ENCODE results near the gene ETV1. TPM values are rescaled to one million over a fixed set of nuclear protein-coding genes. Genes with fewer than 3 reads are reported as not detected.

The ETV1 gene
- total RNA-seq, 1 experiment from 2014 or later, result not detected

- H4K20me1 ChIP-seq (ENCODE audit: insufficient read depth, low read depth, low read length), result no peaks in the 10 kb centered on the region
- no peak for DNase-seq
- no peak overlapping the region for H3K9ac ChIP-seq (ENCODE audit: low read length)
- H3K9me3 ChIP-seq (ENCODE audit: low read length), result no peaks in the 10 kb centered on the region
- no peaks in the 10 kb centered on the region for H3K79me2 ChIP-seq (ENCODE audit: low read length)
- H3K27ac ChIP-seq (ENCODE audit: low read length), result no peak overlapping the region
- no peak overlapping the region for H3K4me2 ChIP-seq (ENCODE audit: low read depth, low read length, poor library complexity, severe bottlenecking)
- no peak overlapping the region for H2AFZ ChIP-seq (ENCODE audit: low read length)
- H3K27me3 ChIP-seq (ENCODE audit: low read length), result no peaks in the 10 kb centered on the region
- no peaks in the 10 kb centered on the region for H3K4me1 ChIP-seq (ENCODE audit: low read length)
- H3K9me2 ChIP-seq (replicated peaks; ENCODE audit: insufficient read depth, low read length), result no peaks in the 10 kb centered on the region
- no peaks in the 10 kb centered on the region for H3K36me3 ChIP-seq (ENCODE audit: insufficient read depth, low read length)
- no peak overlapping the region for H3K4me3 ChIP-seq (ENCODE audit: low read length)
Observed at GRCh38 chr7:13856012-13856411, 133.5 kb downstream of the ETV1 start.

- H2AFZ ChIP-seq (ENCODE audit: low read length), result no peak overlapping the region
- DNase-seq, result no peak
- H3K9me3 ChIP-seq (ENCODE audit: low read length), result no peaks in the 10 kb centered on the region
- H3K4me3 ChIP-seq (ENCODE audit: low read length), result no peak overlapping the region
- H3K4me2 ChIP-seq (ENCODE audit: low read depth, low read length, poor library complexity, severe bottlenecking), result no peak overlapping the region
- H4K20me1 ChIP-seq (ENCODE audit: insufficient read depth, low read depth, low read length), result no peaks in the 10 kb centered on the region
- H3K36me3 ChIP-seq (ENCODE audit: insufficient read depth, low read length), result no peaks in the 10 kb centered on the region
- no peaks in the 10 kb centered on the region for H3K27me3 ChIP-seq (ENCODE audit: low read length)
- H3K79me2 ChIP-seq (ENCODE audit: low read length), result no peaks in the 10 kb centered on the region
- H3K27ac ChIP-seq (ENCODE audit: low read length), result no peak overlapping the region
- H3K9me2 ChIP-seq (replicated peaks; ENCODE audit: insufficient read depth, low read length), result no peaks in the 10 kb centered on the region
- peaks cover 8% of the 10 kb centered on the region for H3K4me1 ChIP-seq (ENCODE audit: low read length)
- H3K9ac ChIP-seq (ENCODE audit: low read length), result no peak overlapping the region
Observed at GRCh38 chr7:13852281-13852968, 137.0 kb downstream of the ETV1 start.

- no peak overlapping the region for H2AFZ ChIP-seq (ENCODE audit: low read length)
- no peaks in the 10 kb centered on the region for H3K9me3 ChIP-seq (ENCODE audit: low read length)
- H3K4me3 ChIP-seq (ENCODE audit: low read length), result no peak overlapping the region
- no peaks in the 10 kb centered on the region for H3K9me2 ChIP-seq (replicated peaks; ENCODE audit: insufficient read depth, low read length)
- H3K9ac ChIP-seq (ENCODE audit: low read length), result no peak overlapping the region
- H3K79me2 ChIP-seq (ENCODE audit: low read length), result no peaks in the 10 kb centered on the region
- no peak overlapping the region for H3K27ac ChIP-seq (ENCODE audit: low read length)
- no peak for DNase-seq
- H4K20me1 ChIP-seq (ENCODE audit: insufficient read depth, low read depth, low read length), result no peaks in the 10 kb centered on the region
- H3K4me1 ChIP-seq (ENCODE audit: low read length), result peaks cover 8% of the 10 kb centered on the region
- no peaks in the 10 kb centered on the region for H3K36me3 ChIP-seq (ENCODE audit: insufficient read depth, low read length)
- no peak overlapping the region for H3K4me2 ChIP-seq (ENCODE audit: low read depth, low read length, poor library complexity, severe bottlenecking)
- H3K27me3 ChIP-seq (ENCODE audit: low read length), result no peaks in the 10 kb centered on the region
Observed at GRCh38 chr7:13851736-13852135, 137.7 kb downstream of the ETV1 start.

- H3K27ac ChIP-seq (ENCODE audit: low read length), result no peak overlapping the region
Observed at GRCh38 chr7:13850185-13850752, 139.2 kb downstream of the ETV1 start.

GRCh38 chr7:13849163-13849892, 140.1 kb downstream of the ETV1 start:
- H3K79me2 ChIP-seq (ENCODE audit: low read length), result no peaks in the 10 kb centered on the region
- no peaks in the 10 kb centered on the region for H3K9me2 ChIP-seq (replicated peaks; ENCODE audit: insufficient read depth, low read length)
- no peak for DNase-seq
- H3K36me3 ChIP-seq (ENCODE audit: insufficient read depth, low read length), result no peaks in the 10 kb centered on the region
- H3K4me2 ChIP-seq (ENCODE audit: low read depth, low read length, poor library complexity, severe bottlenecking), result peak overlapping the region; percentile 11
- H3K4me3 ChIP-seq (ENCODE audit: low read length), result no peak overlapping the region
- no peaks in the 10 kb centered on the region for H3K27me3 ChIP-seq (ENCODE audit: low read length)
- no peak overlapping the region for H2AFZ ChIP-seq (ENCODE audit: low read length)
- no peak overlapping the region for H3K27ac ChIP-seq (ENCODE audit: low read length)
- no peaks in the 10 kb centered on the region for H3K9me3 ChIP-seq (ENCODE audit: low read length)
- H4K20me1 ChIP-seq (ENCODE audit: insufficient read depth, low read depth, low read length), result no peaks in the 10 kb centered on the region
- H3K9ac ChIP-seq (ENCODE audit: low read length), result no peak overlapping the region
- peaks cover 8% of the 10 kb centered on the region for H3K4me1 ChIP-seq (ENCODE audit: low read length)

More at GRCh38 chr7:13850185-13850752, 139.2 kb downstream of the ETV1 start:
- Histone ChIP-seq H3K27me3 (ENCODE audit: low read length) (no peaks in the 10 kb centered on the region), H3K4me2 (ENCODE audit: low read depth, low read length, poor library complexity, severe bottlenecking) (peak overlapping the region; percentile 11), H3K4me1 (ENCODE audit: low read length) (peaks cover 8% of the 10 kb centered on the region), H2AFZ (ENCODE audit: low read length) (no peak overlapping the region), H3K9ac (ENCODE audit: low read length) (no peak overlapping the region), H3K9me2 (replicated peaks; ENCODE audit: insufficient read depth, low read length) (no peaks in the 10 kb centered on the region), H3K79me2 (ENCODE audit: low read length) (no peaks in the 10 kb centered on the region), H3K4me3 (ENCODE audit: low read length) (no peak overlapping the region), H4K20me1 (ENCODE audit: insufficient read depth, low read depth, low read length) (no peaks in the 10 kb centered on the region), H3K9me3 (ENCODE audit: low read length) (no peaks in the 10 kb centered on the region), H3K36me3 (ENCODE audit: insufficient read depth, low read length) (no peaks in the 10 kb centered on the region)
- DNase-seq, result peak; percentile 51

- Histone ChIP-seq H3K9ac (ENCODE audit: low read length) (no peak overlapping the region), H3K9me3 (ENCODE audit: low read length) (no peaks in the 10 kb centered on the region), H3K27ac (ENCODE audit: low read length) (no peak overlapping the region), H3K36me3 (ENCODE audit: insufficient read depth, low read length) (no peaks in the 10 kb centered on the region), H3K4me2 (ENCODE audit: low read depth, low read length, poor library complexity, severe bottlenecking) (no peak overlapping the region), H3K4me1 (ENCODE audit: low read length) (peaks cover 8% of the 10 kb centered on the region), H4K20me1 (ENCODE audit: insufficient read depth, low read depth, low read length) (no peaks in the 10 kb centered on the region), H3K9me2 (replicated peaks; ENCODE audit: insufficient read depth, low read length) (no peaks in the 10 kb centered on the region), H3K4me3 (ENCODE audit: low read length) (no peak overlapping the region), H3K27me3 (ENCODE audit: low read length) (no peaks in the 10 kb centered on the region), H3K79me2 (ENCODE audit: low read length) (no peaks in the 10 kb centered on the region), H2AFZ (ENCODE audit: low read length) (no peak overlapping the region)
- no peak for DNase-seq
Observed at GRCh38 chr7:13848681-13849131, 140.8 kb downstream of the ETV1 start.

GRCh38 chr7:13846386-13846785, 143.1 kb downstream of the ETV1 start:
- Histone ChIP-seq H3K27me3 (ENCODE audit: low read length) (no peaks in the 10 kb centered on the region), H2AFZ (ENCODE audit: low read length) (no peak overlapping the region), H3K4me3 (ENCODE audit: low read length) (no peak overlapping the region), H3K27ac (ENCODE audit: low read length) (no peak overlapping the region), H3K36me3 (ENCODE audit: insufficient read depth, low read length) (no peaks in the 10 kb centered on the region), H3K4me1 (ENCODE audit: low read length) (peaks cover 8% of the 10 kb centered on the region), H4K20me1 (ENCODE audit: insufficient read depth, low read depth, low read length) (no peaks in the 10 kb centered on the region), H3K9ac (ENCODE audit: low read length) (no peak overlapping the region), H3K4me2 (ENCODE audit: low read depth, low read length, poor library complexity, severe bottlenecking) (no peak overlapping the region), H3K79me2 (ENCODE audit: low read length) (no peaks in the 10 kb centered on the region), H3K9me3 (ENCODE audit: low read length) (no peaks in the 10 kb centered on the region), H3K9me2 (replicated peaks; ENCODE audit: insufficient read depth, low read length) (no peaks in the 10 kb centered on the region)
- DNase-seq, result no peak

- Histone ChIP-seq H3K9me3 (ENCODE audit: low read length) (no peaks in the 10 kb centered on the region), H3K9me2 (replicated peaks; ENCODE audit: insufficient read depth, low read length) (no peaks in the 10 kb centered on the region)
Observed at GRCh38 chr7:13845601-13846000, 143.9 kb downstream of the ETV1 start.

More at GRCh38 chr7:13845601-13846000, 143.9 kb downstream of the ETV1 start:
- no peak overlapping the region for H3K27ac ChIP-seq (ENCODE audit: low read length)
- no peak overlapping the region for H3K4me2 ChIP-seq (ENCODE audit: low read depth, low read length, poor library complexity, severe bottlenecking)
- no peak for DNase-seq
- H3K27me3 ChIP-seq (ENCODE audit: low read length), result no peaks in the 10 kb centered on the region
- peaks cover 8% of the 10 kb centered on the region for H3K4me1 ChIP-seq (ENCODE audit: low read length)
- no peaks in the 10 kb centered on the region for H3K36me3 ChIP-seq (ENCODE audit: insufficient read depth, low read length)
- H4K20me1 ChIP-seq (ENCODE audit: insufficient read depth, low read depth, low read length), result no peaks in the 10 kb centered on the region
- no peaks in the 10 kb centered on the region for H3K79me2 ChIP-seq (ENCODE audit: low read length)
- no peak overlapping the region for H3K9ac ChIP-seq (ENCODE audit: low read length)
- no peak overlapping the region for H3K4me3 ChIP-seq (ENCODE audit: low read length)
- no peak overlapping the region for H2AFZ ChIP-seq (ENCODE audit: low read length)

Data from Karpas-422 (cell line).